ENCODE measurements around the gene GPX6.
"Not testable (repeated sequence)": the region's sequence is repeated elsewhere in the genome, so short reads cannot be mapped to it uniquely, and the experiment has no call there.

The GPX6 gene

DNA sequence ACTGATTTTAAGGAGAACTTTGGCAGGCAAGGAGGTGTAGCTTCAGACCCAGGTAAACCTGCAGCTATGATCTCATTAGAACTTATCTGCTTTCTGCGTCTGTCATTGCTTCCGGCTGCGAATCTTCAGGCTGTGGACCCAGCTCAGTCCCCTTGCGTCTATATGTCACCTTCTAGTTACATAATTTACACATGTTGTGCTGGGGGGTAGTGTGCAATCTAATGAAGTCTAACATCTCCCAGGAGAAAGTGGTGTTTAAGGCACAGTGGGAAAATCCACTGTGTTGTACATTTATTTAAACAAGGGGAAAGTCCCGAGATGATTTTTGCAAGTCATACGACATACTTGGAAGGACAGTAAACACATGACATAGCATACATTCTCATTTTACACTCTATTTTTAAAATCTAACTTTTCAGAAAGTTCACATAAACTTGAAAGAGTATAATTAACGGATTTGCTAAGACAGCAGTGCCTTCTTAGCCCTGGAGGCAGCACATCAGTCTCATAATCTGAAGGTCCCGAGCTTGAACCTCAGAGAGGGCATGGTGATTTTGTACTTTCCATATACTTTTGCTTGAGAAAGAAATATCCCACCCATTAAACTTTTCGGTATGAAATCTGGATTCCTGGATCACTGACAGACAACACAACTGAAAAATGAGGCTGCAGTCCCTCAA, 35.2 kb downstream of the GPX6 start:
- DNase-seq: no peak

DNA sequence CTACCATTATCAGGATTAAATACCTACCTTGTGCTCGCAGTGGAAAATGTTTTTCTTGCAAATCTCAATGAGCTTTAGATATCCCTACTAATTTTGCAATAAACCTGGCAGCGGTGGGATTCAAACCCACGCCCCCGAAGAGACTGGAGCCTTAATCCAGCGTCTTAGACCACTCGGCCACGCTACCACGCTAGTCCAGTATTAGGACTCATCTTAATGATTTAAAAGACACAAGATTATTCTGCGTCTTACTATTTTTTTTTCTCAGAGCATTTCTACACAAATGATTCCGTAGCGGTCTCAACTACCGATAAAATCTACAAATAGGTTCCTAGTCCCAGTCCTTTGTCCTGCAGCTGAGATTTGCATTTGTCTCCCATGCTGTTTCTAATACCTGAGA, 37.1 kb downstream of the GPX6 start:
- DNase-seq: no peak

- peak; percentile 67 for DNase-seq
These were observed 41.0 kb downstream of the GPX6 start for GRCh38 chr6:28474441-28475219.

GRCh38 chr6:28469153-28469745, 46.3 kb downstream of the GPX6 start:
- DNase-seq: not testable (repeated sequence)

GRCh38 chr6:28468056-28468455, 47.5 kb downstream of the GPX6 start:
- no peak for DNase-seq

DNA sequence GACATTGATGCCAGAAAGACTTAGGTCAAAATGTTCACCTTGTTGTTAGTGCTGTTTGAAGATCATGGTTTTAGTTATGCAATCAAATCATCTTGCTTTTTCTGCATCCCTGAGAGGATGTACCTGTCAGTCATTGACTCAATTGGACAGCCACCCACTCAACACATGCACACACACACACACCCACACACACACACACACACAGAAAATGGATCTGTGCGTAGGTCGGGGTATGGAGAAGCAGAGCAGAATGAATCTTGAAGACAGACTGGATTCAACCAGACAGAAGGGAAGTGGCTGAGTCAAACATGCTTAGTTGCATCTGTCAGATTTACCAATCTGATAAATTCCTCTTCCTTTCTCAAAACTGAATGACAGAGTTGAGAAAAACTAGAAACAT, 53.2 kb downstream of the GPX6 start:
- no peak for DNase-seq

- no peak for DNase-seq
These were observed 57.0 kb downstream of the GPX6 start for GRCh38 chr6:28458568-28458967.

All from NCI-H2171 treated with DMSO at 0.1 percent for 48 hours (cell line).